GM12872 (cell line): ENCODE measurements around the gene F11.

Experiments
- TF ChIP-seq, protein P1 (sequence below): IDR thresholded peaks from 3 replicates; pipeline ENCODE4 v1.5.1; 2011; ENCODE audit warnings: low read depth, mild to moderate bottlenecking, low read length, moderate library complexity; ENCODE audit not compliant: insufficient read depth

The F11 gene

DNA sequence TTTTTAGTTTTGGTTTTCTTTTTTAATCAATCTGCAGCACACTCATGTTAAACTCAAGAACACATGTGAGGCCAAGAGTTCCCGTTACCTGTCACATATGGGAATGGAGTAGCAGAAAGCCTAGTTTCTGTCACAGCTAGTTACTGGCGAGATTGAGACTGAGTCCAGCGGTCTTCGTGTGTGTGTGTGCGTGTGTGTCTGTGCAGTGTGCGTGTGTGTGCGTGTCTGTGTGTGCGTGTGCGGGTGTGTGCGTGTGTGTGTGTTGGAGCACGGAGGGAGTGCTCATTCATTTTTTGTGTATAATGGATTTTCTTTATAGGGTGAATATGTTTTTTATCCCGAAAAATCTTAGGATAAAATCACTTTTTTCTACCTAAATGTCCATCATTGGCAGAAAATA is 19.2 kb downstream of the F11 start:
- TF ChIP-seq, protein P1, sequence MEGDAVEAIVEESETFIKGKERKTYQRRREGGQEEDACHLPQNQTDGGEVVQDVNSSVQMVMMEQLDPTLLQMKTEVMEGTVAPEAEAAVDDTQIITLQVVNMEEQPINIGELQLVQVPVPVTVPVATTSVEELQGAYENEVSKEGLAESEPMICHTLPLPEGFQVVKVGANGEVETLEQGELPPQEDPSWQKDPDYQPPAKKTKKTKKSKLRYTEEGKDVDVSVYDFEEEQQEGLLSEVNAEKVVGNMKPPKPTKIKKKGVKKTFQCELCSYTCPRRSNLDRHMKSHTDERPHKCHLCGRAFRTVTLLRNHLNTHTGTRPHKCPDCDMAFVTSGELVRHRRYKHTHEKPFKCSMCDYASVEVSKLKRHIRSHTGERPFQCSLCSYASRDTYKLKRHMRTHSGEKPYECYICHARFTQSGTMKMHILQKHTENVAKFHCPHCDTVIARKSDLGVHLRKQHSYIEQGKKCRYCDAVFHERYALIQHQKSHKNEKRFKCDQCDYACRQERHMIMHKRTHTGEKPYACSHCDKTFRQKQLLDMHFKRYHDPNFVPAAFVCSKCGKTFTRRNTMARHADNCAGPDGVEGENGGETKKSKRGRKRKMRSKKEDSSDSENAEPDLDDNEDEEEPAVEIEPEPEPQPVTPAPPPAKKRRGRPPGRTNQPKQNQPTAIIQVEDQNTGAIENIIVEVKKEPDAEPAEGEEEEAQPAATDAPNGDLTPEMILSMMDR: no peak

DNA sequence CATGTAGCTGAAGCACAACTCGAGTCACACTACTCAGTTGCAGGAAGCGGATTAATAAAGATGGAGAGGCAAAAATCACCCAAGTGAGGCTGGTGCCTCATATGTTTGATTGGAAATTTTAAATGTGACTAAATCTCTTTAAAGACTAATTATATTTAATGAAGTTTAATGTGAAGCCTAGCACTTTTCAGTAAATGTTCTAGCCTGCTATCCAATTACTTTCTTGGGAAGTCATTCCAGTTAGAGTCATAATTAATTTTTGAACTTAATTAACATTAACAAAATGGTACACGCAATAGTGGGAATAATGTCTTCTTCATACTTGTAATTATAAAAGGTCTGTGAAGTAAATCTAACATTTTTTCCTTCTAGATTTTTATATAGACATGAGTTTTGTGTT is 20.6 kb downstream of the F11 start:
- TF ChIP-seq, protein P1: no peak

DNA sequence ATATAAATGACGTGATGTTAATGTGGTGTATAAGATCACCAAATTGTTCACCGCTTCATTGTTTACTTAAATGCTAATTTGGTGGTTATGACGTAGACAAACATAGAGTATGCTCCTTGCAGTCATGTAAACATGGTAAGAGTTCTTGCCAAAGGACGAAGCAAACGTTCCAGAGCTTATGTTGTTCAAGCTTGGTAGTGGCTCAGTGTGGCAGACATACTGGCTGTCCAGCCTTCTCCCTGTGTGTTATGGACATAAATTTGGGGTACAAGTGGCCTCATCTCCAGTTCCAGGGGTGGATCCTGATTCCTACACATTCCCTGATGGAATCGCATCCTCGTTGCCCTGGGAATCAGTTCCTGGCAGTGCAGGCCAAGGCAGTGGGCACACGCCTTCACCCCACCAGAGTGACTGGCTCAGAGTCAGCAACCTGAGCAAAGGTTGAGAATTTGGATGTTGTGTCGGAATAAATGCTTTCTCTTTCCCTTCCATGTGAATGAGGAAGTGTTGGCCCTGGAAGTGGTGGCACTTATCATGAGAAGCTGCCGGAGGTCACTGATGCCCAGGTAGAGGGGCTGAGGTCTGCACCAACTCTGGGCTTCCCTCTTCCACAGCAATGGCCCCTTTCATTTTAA is 25.4 kb downstream of the F11 start:
- TF ChIP-seq, protein P1: no peak

DNA sequence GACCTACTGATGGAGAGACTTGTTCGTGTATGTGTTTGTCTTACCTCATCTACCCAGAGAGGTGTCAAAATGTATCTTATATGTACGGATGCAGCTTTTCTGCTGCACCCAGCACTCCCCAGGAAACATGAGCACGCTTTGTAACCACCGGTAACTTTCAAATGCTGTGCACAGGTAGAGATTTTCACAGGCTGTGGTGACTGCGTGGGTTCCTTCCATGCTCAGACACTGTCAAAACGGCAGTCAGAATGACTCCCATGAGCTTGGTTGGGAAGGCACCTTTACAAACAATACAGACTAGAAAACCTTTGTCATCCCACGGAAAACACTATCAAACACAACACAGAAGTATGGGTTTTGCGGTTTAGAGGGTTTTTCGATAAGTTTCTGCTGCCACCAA is 28.2 kb downstream of the F11 start:
- TF ChIP-seq, protein P1: no peak

DNA sequence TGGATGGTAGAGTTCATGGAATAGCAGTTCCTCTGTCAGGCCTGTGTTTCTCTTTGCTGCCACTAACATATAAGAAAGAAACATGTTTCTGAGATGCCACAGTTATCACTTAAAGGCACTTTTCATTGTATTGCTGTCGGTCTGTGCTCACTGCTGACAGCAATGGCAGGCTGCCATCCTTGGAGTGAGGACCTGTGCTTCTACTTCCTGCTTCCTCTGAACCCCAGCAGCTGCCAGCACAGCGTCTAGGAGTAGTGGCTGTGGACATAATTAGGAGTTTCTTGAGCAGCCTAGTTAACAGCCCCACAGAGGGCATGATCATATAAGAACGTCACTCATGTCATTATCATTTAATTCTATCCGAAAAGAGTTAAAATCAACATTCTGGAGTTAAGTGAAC is 30.5 kb downstream of the F11 start:
- TF ChIP-seq, protein P1: no peak

DNA sequence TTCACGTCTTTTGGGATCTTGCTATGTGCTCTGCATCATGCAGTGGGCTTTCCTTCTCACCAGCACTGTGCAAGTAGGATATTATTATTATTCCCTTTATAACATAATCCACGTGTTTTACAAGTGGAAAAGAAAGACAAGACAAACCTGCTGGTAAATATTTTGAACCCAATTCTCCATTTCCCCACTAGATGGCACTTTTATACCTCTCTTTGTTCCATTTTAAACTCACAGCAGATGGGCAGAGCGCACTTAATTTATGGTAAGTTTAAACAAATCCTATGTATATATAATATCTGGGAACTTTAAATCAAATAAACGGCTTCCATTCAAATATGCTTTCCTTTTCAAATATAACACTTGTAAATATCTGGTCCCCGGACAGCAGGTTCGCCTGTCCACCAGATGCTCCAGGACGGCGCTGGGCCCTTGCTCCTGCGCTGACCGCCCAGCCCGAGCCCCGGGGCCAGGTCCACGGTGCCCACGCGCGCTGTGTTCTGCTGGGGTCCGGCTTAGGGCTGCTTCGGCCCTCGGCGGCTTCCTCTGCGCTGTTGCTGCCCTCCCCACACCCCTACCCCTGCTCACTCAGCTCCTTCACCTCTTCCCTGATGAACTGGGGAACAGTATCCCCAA is 31.1 kb downstream of the F11 start:
- TF ChIP-seq, protein P1: peak; percentile 60

DNA sequence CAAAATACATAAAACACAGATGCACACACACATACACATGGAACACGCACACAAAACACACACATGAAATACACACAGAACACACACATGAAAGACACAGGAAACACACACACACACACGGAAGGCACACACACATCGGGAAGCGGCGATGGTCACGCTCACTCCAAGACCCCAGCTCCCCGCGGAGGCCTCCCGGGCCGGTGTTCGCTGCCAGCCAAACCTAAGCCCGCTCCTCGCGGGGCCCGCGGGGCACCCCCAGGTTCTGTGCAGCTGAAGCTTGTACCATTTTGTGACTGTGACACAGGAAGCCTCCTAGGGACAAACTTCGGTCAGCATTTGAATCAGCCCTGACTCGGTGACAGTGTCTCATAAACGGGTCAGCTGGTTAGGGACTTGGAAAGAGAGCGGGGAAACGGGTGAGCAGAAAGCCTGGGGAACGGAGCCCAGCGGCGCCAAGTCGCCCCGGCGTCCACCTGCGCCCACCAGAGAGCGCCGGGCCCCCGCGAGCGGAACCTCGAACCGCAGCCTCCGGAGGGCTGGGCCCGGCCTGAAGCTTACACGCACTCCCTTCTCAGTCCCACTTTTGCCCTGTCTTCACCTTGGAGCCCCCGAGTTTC is 32.1 kb downstream of the F11 start:
- TF ChIP-seq, protein P1: no peak
